CD8-positive, alpha-beta memory T cell (primary cell): Measurements from ENCODE around the gene MAP2K6. TPM values are rescaled to one million over a fixed set of nuclear protein-coding genes. Genes with fewer than 3 reads are reported as not detected.

Experiments
- CTCF ChIA-PET: fragments of 350-600 bp; sonication (Branson Sonifier 250); formaldehyde crosslinking; loops from one replicate; lab custom pipeline; 2021; ENCODE audit warnings: antibody characterized with exemption; lab: Charles Lee
- POLR2A ChIA-PET: fragments of 350-600 bp; sonication (Branson Sonifier 250); formaldehyde crosslinking; loops from one replicate; lab custom pipeline; 2021; ENCODE audit warnings: antibody characterized with exemption; lab: Charles Lee
- DNase-seq, 5 donors: peaks; one replicate each; pipeline versions ENCODE4 v3.0.0 to v3.0.0-alpha.2; 2020 to 2022; ENCODE audit warnings: mixed read lengths in 1 of 5
- H3K27ac ChIP-seq: one replicate; pipeline ENCODE4 v1.7.0; 2013; ENCODE audit warnings: low read depth, mild to moderate bottlenecking, low read length, moderate library complexity
- H3K27me3 ChIP-seq: 2 replicates; pipeline ENCODE4 v1.7.0; 2013; ENCODE audit warnings: low read length, mild to moderate bottlenecking; ENCODE audit not compliant: insufficient read depth, poor library complexity, severe bottlenecking
- H3K36me3 ChIP-seq: 2 replicates; pipeline ENCODE4 v1.7.0; 2013; ENCODE audit warnings: mild to moderate bottlenecking, low read length, moderate library complexity; ENCODE audit not compliant: insufficient read depth
- H3K4me1 ChIP-seq: 2 replicates; pipeline ENCODE4 v1.7.0; 2013; ENCODE audit warnings: mild to moderate bottlenecking, low read length, moderate library complexity; ENCODE audit not compliant: insufficient read depth
- H3K4me3 ChIP-seq: 2 replicates; pipeline ENCODE4 v1.7.0; 2013; ENCODE audit warnings: mild to moderate bottlenecking, low read length
- H3K9me3 ChIP-seq: 2 replicates; pipeline ENCODE4 v1.7.0; 2013; ENCODE audit warnings: mild to moderate bottlenecking, low read length
- H3K27ac Mint-ChIP-seq, 8 donors: one replicate each; pipeline ENCODE4 v1.8.0; 2020 to 2021; ENCODE audit warnings: mixed read lengths in 8 of 8, mild to moderate bottlenecking in 6 of 8, inconsistent platforms in 3 of 8, moderate library complexity in 3 of 8
- H3K27me3 Mint-ChIP-seq, 2 donors: one replicate each; pipeline ENCODE4 v1.8.0; 2020 to 2021; ENCODE audit warnings: mixed read lengths in 2 of 2, mild to moderate bottlenecking in 1 of 2, moderate library complexity in 1 of 2
- H3K36me3 Mint-ChIP-seq, 3 donors: one replicate each; pipeline ENCODE4 v1.8.0; 2020 to 2021; ENCODE audit warnings: mixed read lengths in 3 of 3, inconsistent platforms in 1 of 3, mild to moderate bottlenecking in 1 of 3
- H3K4me1 Mint-ChIP-seq, 3 donors: one replicate each; pipeline ENCODE4 v1.8.0; 2020 to 2021; ENCODE audit warnings: mixed read lengths in 3 of 3, inconsistent platforms in 1 of 3, mild to moderate bottlenecking in 1 of 3
- H3K4me3 Mint-ChIP-seq, 7 donors: one replicate each; pipeline ENCODE4 v1.8.0; 2020 to 2021; ENCODE audit warnings: mixed read lengths in 7 of 7, mild to moderate bottlenecking in 6 of 7, moderate library complexity in 4 of 7, inconsistent platforms in 2 of 7
- H3K9me3 Mint-ChIP-seq, 5 donors: one replicate each; pipeline ENCODE4 v1.8.0; 2020 to 2022; ENCODE audit warnings: mixed read lengths in 5 of 5, mild to moderate bottlenecking in 3 of 5, moderate library complexity in 2 of 5, inconsistent platforms in 1 of 5
- polyA plus RNA-seq: library from polyadenylated mRNA; unstranded; fragments of 300-500 nt; fragmentation: Illumina TruSeq; gene quantifications from one replicate; pipeline ENCODE4 v1.2.3, GENCODE V29; 2021
- total RNA-seq, 2 experiments: library from RNA; stranded (reverse); gene quantifications; one replicate each; pipeline ENCODE4 v1.2.3, GENCODE V29; 2021

The MAP2K6 gene
- total and polyA plus RNA-seq, 3 experiments from 2014 or later = 1.9 to 18.7 (median 2.5) TPM

DNA sequence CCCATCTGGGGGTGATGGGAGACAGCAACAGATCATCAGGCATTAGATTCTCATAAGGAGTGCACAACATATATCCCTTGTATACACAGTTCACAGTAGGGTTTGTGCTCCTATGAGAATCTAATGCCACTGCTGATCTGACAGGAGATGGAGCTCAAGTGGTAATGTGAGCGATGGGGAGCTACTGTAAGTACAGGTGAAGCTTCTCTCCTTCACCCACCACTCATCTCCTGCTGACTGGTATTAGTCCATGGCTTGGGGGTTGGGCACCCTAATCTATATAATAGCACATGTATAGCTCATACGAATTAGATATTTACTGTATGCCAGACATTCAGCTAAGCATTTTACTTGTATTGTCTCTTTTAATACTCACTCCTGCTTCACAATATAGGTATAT is 101.7 kb downstream of the MAP2K6 start:
- peaks cover 18 to 62% (median 36%) of the 10 kb centered on the region in 3 donors for H3K36me3 Mint-ChIP-seq
- Histone ChIP-seq H3K4me3 (no peak overlapping the region), H3K4me1 (no peaks in the 10 kb centered on the region), H3K27ac (no peak overlapping the region), H3K9me3 (no peaks in the 10 kb centered on the region), H3K36me3 (peaks cover 7% of the 10 kb centered on the region), H3K27me3 (no peaks in the 10 kb centered on the region)
- peak overlapping the region in 1 of 8 donors; percentile 60 for H3K27ac Mint-ChIP-seq
- no peak for DNase-seq
- no peaks in the 10 kb centered on the region for H3K27me3 Mint-ChIP-seq
- no peaks in the 10 kb centered on the region for H3K4me1 Mint-ChIP-seq
- H3K9me3 Mint-ChIP-seq = no peaks in the 10 kb centered on the region
- ChIA-PET POLR2A (no interaction called here), CTCF (interaction anchor here (1.0 to 1.4 kb wide), 2 partner anchors 9 kb away, joined by 3 read pairs; no protein-coding TSS in a partner anchor)
- no peak overlapping the region for H3K4me3 Mint-ChIP-seq

GRCh38 chr17:69516911-69517310 is 102.4 kb downstream of the MAP2K6 start:
- ChIA-PET POLR2A (no interaction called here), CTCF (interaction anchor here (1.0 kb wide), 1 partner anchor 10 kb away, joined by 3 read pairs; no protein-coding TSS in a partner anchor)
- Histone ChIP-seq H3K9me3 (no peaks in the 10 kb centered on the region), H3K4me1 (no peaks in the 10 kb centered on the region), H3K36me3 (peaks cover 7% of the 10 kb centered on the region), H3K4me3 (no peak overlapping the region), H3K27ac (no peak overlapping the region), H3K27me3 (no peaks in the 10 kb centered on the region)
- DNase-seq = no peak
- Mint-ChIP-seq H3K27me3 (no peaks in the 10 kb centered on the region), H3K36me3 (peaks cover 18 to 64% (median 40%) of the 10 kb centered on the region in 3 donors), H3K4me1 (no peaks in the 10 kb centered on the region), H3K27ac (no peak overlapping the region), H3K9me3 (no peaks in the 10 kb centered on the region), H3K4me3 (no peak overlapping the region)

GRCh38 chr17:69518951-69519350 is 104.5 kb downstream of the MAP2K6 start:
- ChIA-PET POLR2A (no interaction called here), CTCF (no interaction called here)
- Histone ChIP-seq H3K9me3 (no peaks in the 10 kb centered on the region), H3K4me1 (no peaks in the 10 kb centered on the region), H3K27ac (no peak overlapping the region), H3K4me3 (no peak overlapping the region), H3K36me3 (peaks cover 7% of the 10 kb centered on the region), H3K27me3 (no peaks in the 10 kb centered on the region)
- Mint-ChIP-seq H3K9me3 (no peaks in the 10 kb centered on the region), H3K4me3 (no peak overlapping the region), H3K27ac (no peak overlapping the region), H3K36me3 (peaks cover 18 to 72% (median 49%) of the 10 kb centered on the region in 3 donors), H3K4me1 (peaks cover 0 to 3% (median 0%) of the 10 kb centered on the region in 3 donors), H3K27me3 (no peaks in the 10 kb centered on the region)
- no peak for DNase-seq

DNA sequence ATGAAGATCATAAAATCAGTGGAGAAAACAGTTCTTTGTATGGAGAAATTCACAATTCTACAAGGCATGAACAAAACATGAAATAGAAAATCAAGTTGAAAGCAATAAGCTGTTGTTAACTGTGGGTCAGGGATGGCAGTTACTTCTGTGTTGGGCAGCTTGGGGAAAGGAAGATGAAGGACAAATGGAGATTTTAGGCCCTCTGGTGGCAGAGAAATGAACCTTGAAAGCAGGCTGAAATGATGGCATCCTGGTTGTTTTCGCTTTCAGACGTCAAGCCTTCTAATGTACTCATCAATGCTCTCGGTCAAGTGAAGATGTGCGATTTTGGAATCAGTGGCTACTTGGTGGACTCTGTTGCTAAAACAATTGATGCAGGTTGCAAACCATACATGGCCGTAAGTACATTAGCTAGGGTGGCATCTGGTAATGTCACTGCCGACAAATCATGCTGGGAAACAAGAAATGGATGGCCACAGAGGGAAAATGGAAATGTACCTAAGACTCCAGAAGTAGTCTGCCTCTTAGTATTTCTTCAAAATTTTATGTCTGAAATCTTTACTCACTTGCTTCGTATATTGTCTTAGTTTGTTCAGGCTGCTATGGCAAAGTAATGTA is 108.9 kb downstream of the MAP2K6 start:
- no peak overlapping the region for H3K4me3 Mint-ChIP-seq
- ChIA-PET CTCF (interaction anchor here (1.0 to 1.6 kb wide), 3 partner anchors 9 to 109 kb away, joined by 3 to 4 read pairs (median 4); partner anchors contain the start of gene MAP2K6), POLR2A (no interaction called here)
- no peak overlapping the region for H3K27ac ChIP-seq
- peak overlapping the region in 3 of 8 donors; percentile 8 to 16 (median 15) for H3K27ac Mint-ChIP-seq
- H3K4me1 Mint-ChIP-seq = peaks cover 0 to 3% (median 0%) of the 10 kb centered on the region in 3 donors
- no peak overlapping the region for H3K4me3 ChIP-seq
- no peaks in the 10 kb centered on the region for H3K9me3 Mint-ChIP-seq
- peaks cover 0 to 1% of the 10 kb centered on the region in 2 donors for H3K27me3 Mint-ChIP-seq
- peaks cover 28 to 88% (median 52%) of the 10 kb centered on the region in 3 donors for H3K36me3 Mint-ChIP-seq
- no peaks in the 10 kb centered on the region for H3K4me1 ChIP-seq
- DNase-seq = no peak
- peaks cover 17% of the 10 kb centered on the region for H3K36me3 ChIP-seq
- no peaks in the 10 kb centered on the region for H3K27me3 ChIP-seq
- no peaks in the 10 kb centered on the region for H3K9me3 ChIP-seq

DNA sequence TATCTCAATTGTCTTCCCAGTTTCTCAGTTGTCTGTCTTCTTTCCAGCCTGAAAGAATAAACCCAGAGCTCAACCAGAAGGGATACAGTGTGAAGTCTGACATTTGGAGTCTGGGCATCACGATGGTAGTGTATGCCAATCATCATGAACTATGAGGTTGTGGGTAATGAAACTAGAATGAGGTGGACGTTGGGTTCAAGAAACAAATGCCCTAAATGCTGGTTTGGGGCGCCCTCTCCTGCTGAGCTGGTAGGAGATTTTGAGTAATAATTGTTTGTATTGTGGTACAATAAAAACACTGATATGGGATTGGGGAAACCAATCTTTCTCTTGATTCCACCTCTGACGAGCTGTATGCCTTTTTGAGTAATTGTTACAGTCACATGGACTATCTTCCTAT is 110.4 kb downstream of the MAP2K6 start:
- no peak overlapping the region for H3K4me3 Mint-ChIP-seq
- H3K9me3 Mint-ChIP-seq = no peaks in the 10 kb centered on the region
- no peak overlapping the region for H3K27ac Mint-ChIP-seq
- Histone ChIP-seq H3K27me3 (no peaks in the 10 kb centered on the region), H3K36me3 (peaks cover 10% of the 10 kb centered on the region), H3K9me3 (no peaks in the 10 kb centered on the region), H3K27ac (no peak overlapping the region), H3K4me1 (no peaks in the 10 kb centered on the region), H3K4me3 (no peak overlapping the region)
- DNase-seq = no peak
- peaks cover 18 to 83% (median 43%) of the 10 kb centered on the region in 3 donors for H3K36me3 Mint-ChIP-seq
- H3K4me1 Mint-ChIP-seq = peaks cover 0 to 3% (median 0%) of the 10 kb centered on the region in 3 donors
- CTCF ChIA-PET = interaction anchor here (1.0 kb wide), 1 partner anchor 9 kb away, joined by 3 read pairs; no protein-coding TSS in a partner anchor
- peaks cover 0 to 1% of the 10 kb centered on the region in 2 donors for H3K27me3 Mint-ChIP-seq
- POLR2A ChIA-PET = no interaction called here

DNA sequence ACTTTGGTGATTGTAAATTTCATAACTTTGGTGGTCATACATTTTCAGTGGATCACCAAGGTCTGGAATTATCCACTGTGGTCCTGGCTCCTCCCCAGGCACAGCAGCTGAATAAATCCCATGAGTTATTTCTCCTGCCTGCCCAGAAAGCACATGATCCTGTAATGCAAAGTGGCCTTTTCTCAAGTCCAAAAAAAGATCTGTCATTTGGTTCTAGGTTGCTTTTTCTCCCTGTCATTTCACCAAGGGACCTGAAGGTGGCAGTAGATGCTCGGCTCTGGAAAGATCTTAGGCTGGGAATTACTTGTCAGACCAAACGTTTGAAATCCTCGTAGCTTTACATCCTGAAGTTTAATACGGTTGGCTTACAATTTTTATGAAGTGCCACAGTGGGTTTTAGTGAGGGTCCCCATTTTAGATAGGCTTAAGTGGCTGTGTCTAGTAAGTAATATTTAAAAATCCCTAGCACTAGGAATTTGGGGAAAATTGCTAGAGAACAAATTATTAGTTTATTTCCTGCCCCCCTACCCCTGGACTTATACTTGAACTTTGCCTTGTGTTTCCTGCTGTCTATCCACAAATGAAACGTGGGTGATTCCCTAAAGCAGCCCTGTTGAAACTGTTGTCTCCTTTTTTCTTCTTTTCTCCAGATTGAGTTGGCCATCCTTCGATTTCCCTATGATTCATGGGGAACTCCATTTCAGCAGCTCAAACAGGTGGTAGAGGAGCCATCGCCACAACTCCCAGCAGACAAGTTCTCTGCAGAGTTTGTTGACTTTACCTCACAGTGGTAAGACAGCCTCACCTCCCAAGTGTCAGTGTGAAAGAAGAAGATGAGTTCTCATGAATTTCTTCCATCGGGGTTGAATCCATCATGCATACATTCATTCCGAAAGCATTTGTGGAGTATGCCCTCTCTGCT is 111.7 kb downstream of the MAP2K6 start:
- H3K36me3 ChIP-seq = peaks cover 10% of the 10 kb centered on the region
- H3K4me1 ChIP-seq = no peaks in the 10 kb centered on the region
- CTCF ChIA-PET = interaction anchor here (1.0 to 1.7 kb wide), 2 partner anchors 10 kb away, joined by 3 read pairs; no protein-coding TSS in a partner anchor
- H3K27me3 ChIP-seq = no peaks in the 10 kb centered on the region
- POLR2A ChIA-PET = no interaction called here
- H3K9me3 ChIP-seq = no peaks in the 10 kb centered on the region
- no peaks in the 10 kb centered on the region for H3K9me3 Mint-ChIP-seq
- no peak overlapping the region for H3K4me3 ChIP-seq
- peaks cover 0 to 1% of the 10 kb centered on the region in 2 donors for H3K27me3 Mint-ChIP-seq
- peak overlapping the region in 1 of 8 donors; percentile 54 for H3K27ac Mint-ChIP-seq
- no peak overlapping the region for H3K4me3 Mint-ChIP-seq
- peaks cover 16 to 81% (median 35%) of the 10 kb centered on the region in 3 donors for H3K36me3 Mint-ChIP-seq
- no peak overlapping the region for H3K27ac ChIP-seq
- peaks cover 0 to 3% (median 0%) of the 10 kb centered on the region in 3 donors for H3K4me1 Mint-ChIP-seq
- no peak for DNase-seq

DNA sequence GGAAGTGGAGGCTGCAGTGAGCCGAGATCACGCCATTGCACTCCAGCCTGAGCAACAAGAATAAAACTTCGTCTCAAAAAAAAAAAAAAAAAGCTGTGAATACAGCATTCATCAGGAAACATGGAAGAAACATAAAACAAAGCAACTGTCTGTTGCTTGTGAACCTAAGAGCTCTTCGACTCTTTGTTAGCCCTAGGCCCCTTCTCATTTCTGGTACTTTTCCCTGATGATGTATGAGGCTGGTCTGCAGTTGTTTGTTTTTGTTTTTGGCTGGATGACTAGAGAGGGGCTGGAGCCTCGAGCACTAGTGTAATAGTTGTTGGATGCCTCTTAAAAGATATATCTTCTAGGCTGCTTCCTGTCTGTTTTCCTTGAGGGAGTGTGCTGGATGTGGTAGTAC is 113.5 kb downstream of the MAP2K6 start:
- Mint-ChIP-seq H3K27me3 (peaks cover 0 to 1% of the 10 kb centered on the region in 2 donors), H3K27ac (no peak overlapping the region), H3K36me3 (peaks cover 24 to 85% (median 34%) of the 10 kb centered on the region in 3 donors), H3K9me3 (no peaks in the 10 kb centered on the region), H3K4me1 (peaks cover 0 to 2% (median 0%) of the 10 kb centered on the region in 3 donors), H3K4me3 (no peak overlapping the region)
- Histone ChIP-seq H3K4me3 (no peak overlapping the region), H3K9me3 (no peaks in the 10 kb centered on the region), H3K4me1 (no peaks in the 10 kb centered on the region), H3K27me3 (no peaks in the 10 kb centered on the region), H3K36me3 (peaks cover 10% of the 10 kb centered on the region), H3K27ac (no peak overlapping the region)
- POLR2A ChIA-PET = no interaction called here
- CTCF ChIA-PET = no interaction called here
- no peak for DNase-seq
